Measurements from ENCODE around the gene EIF3L.

GRCh38 chr22:37824674-37825641 is 24.3 kb upstream of the EIF3L start:
- peak; percentile 17 for TF ChIP-seq EZH2 (IDR thresholded peaks at IDR 0.05)
- TF ChIP-seq, protein P1, sequence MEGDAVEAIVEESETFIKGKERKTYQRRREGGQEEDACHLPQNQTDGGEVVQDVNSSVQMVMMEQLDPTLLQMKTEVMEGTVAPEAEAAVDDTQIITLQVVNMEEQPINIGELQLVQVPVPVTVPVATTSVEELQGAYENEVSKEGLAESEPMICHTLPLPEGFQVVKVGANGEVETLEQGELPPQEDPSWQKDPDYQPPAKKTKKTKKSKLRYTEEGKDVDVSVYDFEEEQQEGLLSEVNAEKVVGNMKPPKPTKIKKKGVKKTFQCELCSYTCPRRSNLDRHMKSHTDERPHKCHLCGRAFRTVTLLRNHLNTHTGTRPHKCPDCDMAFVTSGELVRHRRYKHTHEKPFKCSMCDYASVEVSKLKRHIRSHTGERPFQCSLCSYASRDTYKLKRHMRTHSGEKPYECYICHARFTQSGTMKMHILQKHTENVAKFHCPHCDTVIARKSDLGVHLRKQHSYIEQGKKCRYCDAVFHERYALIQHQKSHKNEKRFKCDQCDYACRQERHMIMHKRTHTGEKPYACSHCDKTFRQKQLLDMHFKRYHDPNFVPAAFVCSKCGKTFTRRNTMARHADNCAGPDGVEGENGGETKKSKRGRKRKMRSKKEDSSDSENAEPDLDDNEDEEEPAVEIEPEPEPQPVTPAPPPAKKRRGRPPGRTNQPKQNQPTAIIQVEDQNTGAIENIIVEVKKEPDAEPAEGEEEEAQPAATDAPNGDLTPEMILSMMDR (IDR thresholded peaks at IDR 0.05), result peak; percentile 36
